CD14-positive monocyte (primary cell): Measurements from ENCODE around the gene ALDOB. TPM values are rescaled to one million over a fixed set of nuclear protein-coding genes. Genes with fewer than 3 reads are reported as not detected.

Source experiments
- DNase-seq, 3 donors: peaks; one replicate each; pipeline ENCODE4 v3.0.0-alpha.2; 2011 to 2022
- H2AFZ ChIP-seq: 2 replicates; pipeline ENCODE4 v1.6.0; 2012; ENCODE audit warnings: mild to moderate bottlenecking, low read depth, low read length, inconsistent platforms; ENCODE audit not compliant: insufficient read depth, poor library complexity, severe bottlenecking
- H3K27ac ChIP-seq, 2 donors: 1 replicate in 1 of 2; 2 replicates in 1 of 2; pipeline ENCODE4 v1.5.1; 2012 to 2013; ENCODE audit warnings: low read length in 2 of 2, control low read depth in 1 of 2, inconsistent platforms in 1 of 2, low read depth in 1 of 2, mild to moderate bottlenecking in 1 of 2
- H3K27me3 ChIP-seq, 2 donors: one replicate each; pipeline versions ENCODE4 v1.6.0 to v1.6.1; 2011 to 2013; ENCODE audit warnings: low read length in 2 of 2; ENCODE audit not compliant: control insufficient read depth in 2 of 2, insufficient read depth in 2 of 2
- H3K36me3 ChIP-seq, 2 donors: replicated peaks in 1 of 2; 1 replicate in 1 of 2; 2 replicates in 1 of 2; pipeline versions ENCODE4 v1.5.1 to v1.6.1; 2012 to 2013; ENCODE audit warnings: low read length in 2 of 2, control low read depth in 1 of 2, inconsistent platforms in 1 of 2, mild to moderate bottlenecking in 1 of 2; ENCODE audit not compliant: insufficient read depth in 2 of 2, control insufficient read depth in 1 of 2
- H3K4me1 ChIP-seq, 2 donors: 1 replicate in 1 of 2; 2 replicates in 1 of 2; pipeline versions ENCODE4 v1.5.1 to v1.6.1; 2012 to 2013; ENCODE audit warnings: low read length in 2 of 2, control low read depth in 1 of 2, inconsistent platforms in 1 of 2, mild to moderate bottlenecking in 1 of 2, moderate library complexity in 1 of 2; ENCODE audit not compliant: insufficient read depth in 2 of 2, control insufficient read depth in 1 of 2
- H3K4me2 ChIP-seq: replicated peaks from 2 replicates; pipeline ENCODE3; 2012; ENCODE audit warnings: low read length, moderate library complexity, mild to moderate bottlenecking; ENCODE audit not compliant: poor library complexity, severe bottlenecking; ENCODE audit errors: extremely low read depth
- H3K4me3 ChIP-seq, 3 experiments: fragments of 200-600 bp in 1 of 3; sonication (generic) in 1 of 3; replicated peaks in 1 of 3; 1 replicate in 2 of 3; 2 replicates in 1 of 3; pipeline ENCODE4 v1.5.1; 2011 to 2013; ENCODE audit warnings: low read length in 3 of 3, mild to moderate bottlenecking in 3 of 3, control low read depth in 2 of 3, low read depth in 2 of 3, inconsistent platforms in 1 of 3, moderate library complexity in 1 of 3
- H3K79me2 ChIP-seq: 2 replicates; pipeline ENCODE4 v1.6.0; 2012; ENCODE audit warnings: mild to moderate bottlenecking, control low read depth, inconsistent platforms, low read length, moderate library complexity; ENCODE audit not compliant: insufficient read depth
- H3K9ac ChIP-seq: 2 replicates; pipeline ENCODE4 v1.6.0; 2017; ENCODE audit warnings: low read length, mild to moderate bottlenecking; ENCODE audit not compliant: insufficient read depth, poor library complexity, severe bottlenecking
- H3K9me3 ChIP-seq, 2 donors: replicated peaks in 1 of 2; 1 replicate in 1 of 2; 2 replicates in 1 of 2; pipeline versions ENCODE4 v1.5.1 to v1.6.1; 2012 to 2013; ENCODE audit warnings: low read length in 2 of 2, control low read depth in 1 of 2; ENCODE audit not compliant: control insufficient read depth in 1 of 2, insufficient read depth in 1 of 2
- H4K20me1 ChIP-seq: 2 replicates; pipeline ENCODE4 v1.6.0; 2012; ENCODE audit warnings: mild to moderate bottlenecking, low read length, control low read depth, moderate library complexity; ENCODE audit not compliant: insufficient read depth
- H3K27ac Mint-ChIP-seq, 7 donors: one replicate each; pipeline ENCODE4 v1.8.0; 2020; ENCODE audit warnings: mild to moderate bottlenecking in 7 of 7, mixed read lengths in 7 of 7, moderate library complexity in 6 of 7, inconsistent platforms in 2 of 7
- H3K27me3 Mint-ChIP-seq, 3 donors: one replicate each; pipeline ENCODE4 v1.8.0; 2021 to 2022; ENCODE audit warnings: low read depth in 3 of 3, mild to moderate bottlenecking in 3 of 3, mixed read lengths in 3 of 3, moderate library complexity in 3 of 3, inconsistent platforms in 1 of 3
- H3K36me3 Mint-ChIP-seq, 2 donors: one replicate each; pipeline ENCODE4 v1.8.0; 2020; ENCODE audit warnings: mixed read lengths in 2 of 2, inconsistent platforms in 1 of 2, mild to moderate bottlenecking in 1 of 2
- H3K4me1 Mint-ChIP-seq: one replicate; pipeline ENCODE4 v1.8.0; 2020; ENCODE audit warnings: mild to moderate bottlenecking, mixed read lengths
- H3K4me3 Mint-ChIP-seq, 2 donors: one replicate each; pipeline ENCODE4 v1.8.0; 2020; ENCODE audit warnings: mild to moderate bottlenecking in 2 of 2, mixed read lengths in 2 of 2, moderate library complexity in 1 of 2
- H3K9me3 Mint-ChIP-seq, 7 donors: one replicate each; pipeline ENCODE4 v1.8.0; 2020 to 2022; ENCODE audit warnings: mixed read lengths in 7 of 7, mild to moderate bottlenecking in 6 of 7, moderate library complexity in 6 of 7, inconsistent platforms in 2 of 7
- CTCF ChIP-seq: fragments of 200-600 bp; IDR thresholded peaks from one replicate; pipeline ENCODE4 v1.8.0; 2022; ENCODE audit warnings: antibody characterized with exemption, mild to moderate bottlenecking
- WGBS: methylation state at CpG from one replicate; pipeline ENCODE4 v1.1.5; 2013; ENCODE audit warnings: missing lambda C conversion rate; ENCODE audit not compliant: insufficient coverage; 5-methylcytosine and 5-hydroxymethylcytosine counted together
- intact Hi-C, 2 donors: fragments of 100-400 bp; cut with micrococcal nuclease; formaldehyde crosslinking; loops; one replicate each; pipeline versions ENCODE4 v1.15.0 to v1.15.1; 2023
- polyA plus RNA-seq, 3 donors: library from polyadenylated mRNA; depleted of rRNA in 1 of 3; unstranded in 2 of 3; stranded (reverse) in 1 of 3; fragments of 300-500 nt in 2 of 3; fragments of >200 nt in 1 of 3; fragmentation: Illumina TruSeq in 2 of 3; gene quantifications; 1 replicate in 2 of 3; 2 replicates in 1 of 3; pipeline ENCODE4 v1.2.3, GENCODE V29; 2012 to 2021

Gene ALDOB
- polyA plus RNA-seq, 3 donors, result not detected

- no peaks in the 10 kb centered on the region for H3K79me2 ChIP-seq
These were observed 5.2 kb upstream of the ALDOB start for GRCh38 chr9:101440714-101441230.

GRCh38 chr9:101438523-101438922, 2.9 kb upstream of the ALDOB start:
- Histone ChIP-seq H2AFZ (no peak overlapping the region), H3K4me3 (no peak overlapping the region), H3K27ac (no peak overlapping the region), H4K20me1 (no peaks in the 10 kb centered on the region), H3K36me3 (no peaks in the 10 kb centered on the region), H3K79me2 (no peaks in the 10 kb centered on the region), H3K4me2 (no peak overlapping the region), H3K4me1 (no peaks in the 10 kb centered on the region), H3K9ac (no peak overlapping the region), H3K9me3 (no peaks in the 10 kb centered on the region), H3K27me3 (no peaks in the 10 kb centered on the region)
- Mint-ChIP-seq H3K4me3 (no peak overlapping the region), H3K27me3 (peaks cover 2% of the 10 kb centered on the region in 3 donors), H3K27ac (no peak overlapping the region), H3K4me1 (no peaks in the 10 kb centered on the region), H3K36me3 (no peaks in the 10 kb centered on the region), H3K9me3 (peaks cover 0 to 5% (median 2%) of the 10 kb centered on the region in 7 donors)
- DNase-seq, result no peak
- intact Hi-C loops, result no loop called here
- no peak for TF ChIP-seq CTCF
- WGBS, result no CpG with 5 or more reads among the region's 3 CpGs

More at GRCh38 chr9:101440714-101441230, 5.2 kb upstream of the ALDOB start:
- no peak overlapping the region for H2AFZ ChIP-seq
- Mint-ChIP-seq H3K4me3 (no peak overlapping the region), H3K4me1 (peaks cover 6% of the 10 kb centered on the region), H3K9me3 (peaks cover 0 to 4% (median 2%) of the 10 kb centered on the region in 7 donors), H3K36me3 (no peaks in the 10 kb centered on the region), H3K27ac (no peak overlapping the region), H3K27me3 (peaks cover 0 to 4% (median 2%) of the 10 kb centered on the region in 3 donors)
- H3K27me3 ChIP-seq, result peaks cover 0 to 2% of the 10 kb centered on the region in 2 donors
- no peak overlapping the region for H3K9ac ChIP-seq
- no peaks in the 10 kb centered on the region for H4K20me1 ChIP-seq
- no peaks in the 10 kb centered on the region for H3K4me1 ChIP-seq
- H3K4me3 ChIP-seq, result no peak overlapping the region
- no peak for DNase-seq
- H3K36me3 ChIP-seq, result no peaks in the 10 kb centered on the region
- no CpG with 5 or more reads among the region's 3 CpGs for WGBS
- H3K4me2 ChIP-seq, result no peak overlapping the region
- intact Hi-C loops, result no loop called here
- no peaks in the 10 kb centered on the region for H3K9me3 ChIP-seq
- no peak overlapping the region for H3K27ac ChIP-seq
- no peak for TF ChIP-seq CTCF
